WERI-Rb-1 (cell line): Measurements from ENCODE around the gene TBC1D1.

ENCODE experiments used
- DNase-seq: peaks from one replicate; pipeline ENCODE4 v3.0.0-alpha.2; 2020
- H3K27ac ChIP-seq: fragments of 250-450 bp; sonication (Bioruptor Pico); 2 replicates; pipeline ENCODE4 v1.5.1; 2020; ENCODE audit warnings: mild to moderate bottlenecking, moderate library complexity
- H3K27me3 ChIP-seq: fragments of 250-450 bp; sonication (Bioruptor Pico); 2 replicates; pipeline ENCODE4 v1.5.1; 2021; ENCODE audit warnings: mild to moderate bottlenecking, low read depth, moderate library complexity; ENCODE audit not compliant: insufficient read depth, severe bottlenecking
- H3K36me3 ChIP-seq: fragments of 250-450 bp; sonication (Bioruptor Pico); 2 replicates; pipeline ENCODE4 v1.5.1; 2020; ENCODE audit warnings: mild to moderate bottlenecking, moderate library complexity
- H3K4me3 ChIP-seq: 2 replicates; pipeline ENCODE4 v1.5.1; 2011; ENCODE audit warnings: low read depth, mild to moderate bottlenecking, control low read depth, low read length
- H3K9me3 ChIP-seq: fragments of 250-450 bp; sonication (Bioruptor Pico); 2 replicates; pipeline ENCODE4 v1.5.1; 2021; ENCODE audit warnings: mild to moderate bottlenecking, moderate library complexity; ENCODE audit not compliant: severe bottlenecking
- TF ChIP-seq, protein P1 (sequence below): IDR thresholded peaks from 2 replicates; pipeline ENCODE4 v1.5.1; 2011; ENCODE audit warnings: low read depth, mild to moderate bottlenecking, control low read depth, inconsistent platforms, low read length

The TBC1D1 gene

DNA sequence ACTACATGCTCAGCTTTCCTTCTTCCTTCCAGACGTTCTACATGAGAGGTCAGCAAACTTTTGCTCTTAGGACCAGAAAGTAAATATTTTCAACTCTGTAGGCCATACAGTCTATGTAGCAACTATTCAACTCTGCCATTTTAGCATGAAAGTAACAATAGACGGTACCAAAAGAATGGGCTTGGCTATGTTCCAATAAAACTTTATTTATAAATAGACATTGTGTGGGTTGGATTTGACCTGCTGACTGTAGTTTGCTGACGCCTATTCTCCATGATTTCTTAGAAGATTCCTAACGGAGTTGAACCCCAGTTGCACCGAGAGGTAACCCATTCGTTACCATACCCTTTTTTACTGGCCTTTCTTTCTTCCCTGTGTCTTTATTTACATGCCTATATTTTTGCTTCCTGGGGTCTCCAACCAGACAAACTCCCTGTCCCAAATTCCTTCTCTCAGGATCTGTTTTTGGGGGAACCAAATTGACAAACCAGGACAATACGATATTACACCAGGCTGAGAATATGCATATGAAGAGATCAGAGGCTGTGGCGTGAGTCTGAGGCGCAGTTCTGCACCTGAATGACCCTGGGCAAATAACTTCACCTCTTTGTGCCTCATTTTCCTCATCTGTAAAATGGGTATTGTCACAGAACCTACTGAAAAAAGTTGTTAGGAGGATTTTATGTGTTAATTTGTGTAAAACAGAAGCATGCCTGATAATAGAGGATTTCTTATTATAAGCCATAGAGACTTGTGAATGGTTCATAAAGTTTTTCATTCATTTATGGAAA, 58.9 kb downstream of the TBC1D1 start:
- Histone ChIP-seq H3K36me3 (no peaks in the 10 kb centered on the region), H3K4me3 (no peak overlapping the region), H3K9me3 (no peaks in the 10 kb centered on the region), H3K27me3 (no peaks in the 10 kb centered on the region), H3K27ac (no peak overlapping the region)
- no peak for DNase-seq
- TF ChIP-seq, protein P1, sequence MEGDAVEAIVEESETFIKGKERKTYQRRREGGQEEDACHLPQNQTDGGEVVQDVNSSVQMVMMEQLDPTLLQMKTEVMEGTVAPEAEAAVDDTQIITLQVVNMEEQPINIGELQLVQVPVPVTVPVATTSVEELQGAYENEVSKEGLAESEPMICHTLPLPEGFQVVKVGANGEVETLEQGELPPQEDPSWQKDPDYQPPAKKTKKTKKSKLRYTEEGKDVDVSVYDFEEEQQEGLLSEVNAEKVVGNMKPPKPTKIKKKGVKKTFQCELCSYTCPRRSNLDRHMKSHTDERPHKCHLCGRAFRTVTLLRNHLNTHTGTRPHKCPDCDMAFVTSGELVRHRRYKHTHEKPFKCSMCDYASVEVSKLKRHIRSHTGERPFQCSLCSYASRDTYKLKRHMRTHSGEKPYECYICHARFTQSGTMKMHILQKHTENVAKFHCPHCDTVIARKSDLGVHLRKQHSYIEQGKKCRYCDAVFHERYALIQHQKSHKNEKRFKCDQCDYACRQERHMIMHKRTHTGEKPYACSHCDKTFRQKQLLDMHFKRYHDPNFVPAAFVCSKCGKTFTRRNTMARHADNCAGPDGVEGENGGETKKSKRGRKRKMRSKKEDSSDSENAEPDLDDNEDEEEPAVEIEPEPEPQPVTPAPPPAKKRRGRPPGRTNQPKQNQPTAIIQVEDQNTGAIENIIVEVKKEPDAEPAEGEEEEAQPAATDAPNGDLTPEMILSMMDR: no peak

DNA sequence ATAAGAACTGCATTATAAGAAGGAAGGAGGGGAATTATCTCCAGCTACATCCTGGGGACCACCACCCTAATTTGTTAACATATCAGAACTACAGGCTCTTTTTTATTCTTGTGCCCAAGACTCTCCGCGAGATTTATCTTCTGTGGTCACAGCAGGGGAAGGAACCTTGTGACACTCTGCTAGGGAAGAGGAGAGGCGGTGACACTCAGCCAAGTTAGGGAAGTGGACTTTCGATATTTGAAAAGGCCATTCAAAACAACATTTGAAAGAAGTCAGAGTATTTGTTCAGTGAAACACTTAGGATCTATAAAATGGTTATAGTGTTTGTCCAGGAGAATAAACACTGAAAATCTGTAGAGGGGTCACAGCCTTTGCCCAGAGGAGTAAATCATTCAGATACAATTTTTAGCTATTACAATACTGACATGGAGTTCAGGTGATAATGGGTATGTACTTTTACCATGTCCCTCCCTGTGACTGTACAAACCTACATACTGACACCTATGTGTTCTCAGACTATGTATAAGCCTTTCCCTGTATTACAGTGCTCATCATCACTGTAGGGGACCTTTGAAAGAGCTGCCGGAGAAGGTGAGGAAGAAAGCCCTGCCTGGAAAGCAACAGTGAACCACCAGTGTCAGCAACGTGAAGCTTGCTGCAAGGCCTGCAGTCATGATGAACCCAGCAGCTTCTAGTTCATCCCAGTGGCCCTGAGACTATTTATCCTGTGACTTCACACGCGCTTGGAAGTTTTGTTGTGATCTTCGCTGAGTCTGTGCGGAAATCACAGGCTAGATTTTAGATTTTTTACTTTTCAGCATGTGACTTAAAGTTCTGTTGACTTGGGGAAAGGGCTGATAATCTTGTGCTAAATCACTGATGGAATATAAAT, 60.8 kb downstream of the TBC1D1 start:
- Histone ChIP-seq H3K9me3 (no peaks in the 10 kb centered on the region), H3K27me3 (no peaks in the 10 kb centered on the region), H3K27ac (no peak overlapping the region), H3K36me3 (no peaks in the 10 kb centered on the region; the same call in 1 of the 2 replicates), H3K4me3 (no peak overlapping the region)
- no peak for DNase-seq
- TF ChIP-seq, protein P1: no peak

DNA sequence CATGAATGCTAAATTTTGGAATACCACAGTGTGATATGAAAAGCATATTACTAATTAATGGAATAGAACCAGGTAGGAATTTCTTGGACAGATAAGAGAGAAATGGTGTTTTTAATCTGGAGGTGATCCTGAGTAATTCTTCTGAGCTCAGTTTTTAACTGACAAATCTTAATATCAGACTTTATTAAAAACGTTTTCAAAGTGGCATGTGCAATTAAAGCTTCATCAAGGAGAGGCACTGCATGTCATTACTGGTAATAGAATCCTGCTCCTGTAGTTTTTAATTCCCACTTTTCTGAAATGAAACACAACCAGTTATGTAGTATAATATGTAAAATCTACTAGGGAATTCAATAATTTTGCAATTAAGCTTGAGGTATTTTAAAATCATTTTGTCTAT, 62.3 kb downstream of the TBC1D1 start:
- no peak for DNase-seq
- TF ChIP-seq, protein P1: no peak
- H3K27ac ChIP-seq: no peak overlapping the region

GRCh38 chr4:37953620-37954293, 62.9 kb downstream of the TBC1D1 start:
- H3K36me3 ChIP-seq: no peaks in the 10 kb centered on the region; the same call in 1 of the 2 replicates
- DNase-seq: no peak
- no peak overlapping the region for H3K27ac ChIP-seq
- no peaks in the 10 kb centered on the region for H3K27me3 ChIP-seq
- H3K4me3 ChIP-seq: no peak overlapping the region
- TF ChIP-seq, protein P1: no peak
- no peaks in the 10 kb centered on the region for H3K9me3 ChIP-seq

More for the DNA sequence above, 62.3 kb downstream of the TBC1D1 start:
- no peaks in the 10 kb centered on the region for H3K27me3 ChIP-seq
- H3K9me3 ChIP-seq: no peaks in the 10 kb centered on the region
- no peak overlapping the region for H3K4me3 ChIP-seq
- no peaks in the 10 kb centered on the region; the same call in 1 of the 2 replicates for H3K36me3 ChIP-seq

- Histone ChIP-seq H3K4me3 (no peak overlapping the region), H3K27me3 (no peaks in the 10 kb centered on the region)
Measured at GRCh38 chr4:37956941-37957340, 66.1 kb downstream of the TBC1D1 start.

More at GRCh38 chr4:37956941-37957340, 66.1 kb downstream of the TBC1D1 start:
- DNase-seq: no peak
- TF ChIP-seq, protein P1: no peak
- no peaks in the 10 kb centered on the region; the same call in 1 of the 2 replicates for H3K36me3 ChIP-seq
- H3K9me3 ChIP-seq: no peaks in the 10 kb centered on the region
- no peak overlapping the region for H3K27ac ChIP-seq
